ENCODE data around the gene ATXN10. TPM values are rescaled to one million over a fixed set of nuclear protein-coding genes. Genes with fewer than 3 reads are reported as not detected.
A peak's percentile ranks its signal among the peaks of the same experiment; 100 is the strongest.

The ATXN10 gene
- total RNA-seq, 6 donors from 2014 or later: 90.2 to 137 (median 110) TPM

GRCh38 chr22:45880716-45881523 lies 209.3 kb downstream of the ATXN10 start:
- no peak overlapping the region for H3K4me3 ChIP-seq
- peaks cover 0 to 9% (median 4%) of the 10 kb centered on the region in 4 donors for H3K27me3 ChIP-seq

GRCh38 chr22:45881524-45881875 lies 209.9 kb downstream of the ATXN10 start:
- no peaks in the 10 kb centered on the region for H3K36me3 ChIP-seq
- H3K9me3 ChIP-seq: no peaks in the 10 kb centered on the region
- H3K4me3 ChIP-seq: no peak overlapping the region
- no peak overlapping the region for H3K27ac ChIP-seq
- peaks cover 0 to 9% (median 4%) of the 10 kb centered on the region in 4 donors for H3K27me3 ChIP-seq
- DNase-seq (no peak), ATAC-seq (ENCODE audit: low FRiP score in 2 of 2) (no peak)
- TF ChIP-seq, protein P1, sequence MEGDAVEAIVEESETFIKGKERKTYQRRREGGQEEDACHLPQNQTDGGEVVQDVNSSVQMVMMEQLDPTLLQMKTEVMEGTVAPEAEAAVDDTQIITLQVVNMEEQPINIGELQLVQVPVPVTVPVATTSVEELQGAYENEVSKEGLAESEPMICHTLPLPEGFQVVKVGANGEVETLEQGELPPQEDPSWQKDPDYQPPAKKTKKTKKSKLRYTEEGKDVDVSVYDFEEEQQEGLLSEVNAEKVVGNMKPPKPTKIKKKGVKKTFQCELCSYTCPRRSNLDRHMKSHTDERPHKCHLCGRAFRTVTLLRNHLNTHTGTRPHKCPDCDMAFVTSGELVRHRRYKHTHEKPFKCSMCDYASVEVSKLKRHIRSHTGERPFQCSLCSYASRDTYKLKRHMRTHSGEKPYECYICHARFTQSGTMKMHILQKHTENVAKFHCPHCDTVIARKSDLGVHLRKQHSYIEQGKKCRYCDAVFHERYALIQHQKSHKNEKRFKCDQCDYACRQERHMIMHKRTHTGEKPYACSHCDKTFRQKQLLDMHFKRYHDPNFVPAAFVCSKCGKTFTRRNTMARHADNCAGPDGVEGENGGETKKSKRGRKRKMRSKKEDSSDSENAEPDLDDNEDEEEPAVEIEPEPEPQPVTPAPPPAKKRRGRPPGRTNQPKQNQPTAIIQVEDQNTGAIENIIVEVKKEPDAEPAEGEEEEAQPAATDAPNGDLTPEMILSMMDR (IDR thresholded peaks at IDR 0.05): no peak
- peaks cover 0 to 9% (median 2%) of the 10 kb centered on the region in 4 donors for H3K4me1 ChIP-seq
- WGBS, 2 donors: 88 to 93% methylated on average over 7 to 8 of the region's 8 CpGs

More at GRCh38 chr22:45880716-45881523, 209.3 kb downstream of the ATXN10 start:
- no peak for TF ChIP-seq EP300 (IDR thresholded peaks at IDR 0.05)
- no peak for TF ChIP-seq POLR2AphosphoS5 (IDR thresholded peaks at IDR 0.05)
- no peak for TF ChIP-seq POLR2A (IDR thresholded peaks at IDR 0.05)
- TF ChIP-seq, protein P1 (IDR thresholded peaks at IDR 0.05): no peak
- peaks cover 0 to 9% (median 2%) of the 10 kb centered on the region in 4 donors for H3K4me1 ChIP-seq
- ATAC-seq (ENCODE audit: low FRiP score in 2 of 2): no peak
- WGBS, 2 donors: 13 to 28% methylated on average over 15 to 44 of the region's 49 CpGs
- no peaks in the 10 kb centered on the region for H3K9me3 ChIP-seq
- peak in 1 of 2 donors; percentile 66 for DNase-seq
- no peak overlapping the region for H3K27ac ChIP-seq
- no peaks in the 10 kb centered on the region for H3K36me3 ChIP-seq

DNA sequence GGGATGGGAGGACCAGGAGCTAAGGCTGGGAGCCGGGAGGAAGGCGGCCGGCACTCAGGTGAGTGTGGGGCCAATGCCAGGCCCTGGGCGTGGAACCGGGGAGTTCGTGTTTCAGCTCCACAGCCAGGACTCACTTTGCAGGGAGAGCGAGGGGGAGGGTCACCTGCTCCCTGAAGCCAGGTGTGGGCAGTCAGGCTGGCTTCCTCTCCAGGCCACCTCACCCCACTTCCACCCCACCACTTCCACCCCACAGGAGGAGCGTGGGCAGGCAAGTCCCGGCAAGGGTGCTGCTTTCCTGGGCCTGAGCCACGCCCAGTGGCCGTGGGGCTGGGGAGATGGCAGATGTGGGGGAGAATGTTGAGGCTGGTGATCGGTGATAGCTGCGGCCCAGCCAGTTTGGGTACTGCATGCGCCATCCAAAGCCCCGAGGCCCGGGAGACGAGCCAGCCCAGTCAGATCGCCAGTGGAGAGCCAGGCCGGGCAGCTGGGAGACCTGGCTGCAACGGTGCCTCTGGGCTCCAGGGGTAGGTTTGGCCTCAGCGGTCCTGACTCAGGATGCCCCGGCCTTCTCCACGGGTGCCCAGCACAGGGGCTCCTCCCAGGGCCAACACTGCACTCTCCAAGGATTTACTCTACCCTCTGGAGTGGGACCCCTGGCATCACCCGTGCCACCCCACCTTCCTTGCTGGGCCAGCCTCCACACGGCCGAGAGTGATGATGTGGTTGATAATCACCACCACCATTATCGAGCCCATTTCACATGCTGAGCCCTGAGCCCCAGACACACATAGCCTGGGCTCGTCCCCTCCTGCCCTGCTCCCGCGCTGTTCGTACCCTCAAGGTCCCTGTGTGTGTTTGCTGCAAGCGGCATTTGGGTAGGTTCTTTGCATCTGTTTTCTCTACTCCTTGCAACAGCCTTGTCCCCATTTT lies 211.5 kb downstream of the ATXN10 start:
- DNase-seq (peak in 1 of 2 donors; percentile 67), ATAC-seq (ENCODE audit: low FRiP score in 2 of 2) (no peak)
- 78 to 80% methylated on average over 16 to 32 of the region's 32 CpGs for WGBS, 2 donors
- Histone ChIP-seq H3K27me3 (peaks cover 0 to 9% (median 4%) of the 10 kb centered on the region in 4 donors), H3K4me1 (peaks cover 0 to 9% (median 2%) of the 10 kb centered on the region in 4 donors), H3K36me3 (no peaks in the 10 kb centered on the region), H3K9me3 (no peaks in the 10 kb centered on the region), H3K4me3 (no peak overlapping the region), H3K27ac (no peak overlapping the region)
- TF ChIP-seq POLR2AphosphoS5 (IDR thresholded peaks at IDR 0.05): no peak
- TF ChIP-seq POLR2A (IDR thresholded peaks at IDR 0.05): no peak
- TF ChIP-seq EP300 (IDR thresholded peaks at IDR 0.05): no peak
- TF ChIP-seq, protein P1 (IDR thresholded peaks at IDR 0.05): no peak

- no peak for ATAC-seq (ENCODE audit: low FRiP score in 2 of 2)
- Histone ChIP-seq H3K36me3 (no peaks in the 10 kb centered on the region), H3K9me3 (no peaks in the 10 kb centered on the region), H3K4me3 (no peak overlapping the region), H3K27ac (no peak overlapping the region), H3K4me1 (peaks cover 0 to 9% (median 2%) of the 10 kb centered on the region in 4 donors), H3K27me3 (peaks cover 0 to 9% (median 4%) of the 10 kb centered on the region in 4 donors)
- 89 to 90% methylated on average over 5 to 8 of the region's 8 CpGs for WGBS, 2 donors
- DNase-seq: peak in 1 of 2 donors; percentile 23
- TF ChIP-seq POLR2A (IDR thresholded peaks at IDR 0.05) (no peak), EP300 (IDR thresholded peaks at IDR 0.05) (no peak), POLR2AphosphoS5 (IDR thresholded peaks at IDR 0.05) (no peak)
- TF ChIP-seq, protein P1 (IDR thresholded peaks at IDR 0.05): no peak
These were observed 212.2 kb downstream of the ATXN10 start for GRCh38 chr22:45883811-45884170.
